ENCODE results near the gene SSH2. TPM values are rescaled to one million over a fixed set of nuclear protein-coding genes. Genes with fewer than 3 reads are reported as not detected.

SSH2 gene
- total and polyA plus RNA-seq, 9 of the 15 experiments (the other 6 are each of a cell fraction or from before 2014, with no cell fraction given) = 3.9 to 16.1 (median 10.2) TPM

GRCh38 chr17:29733166-29733565 is 196.9 kb downstream of the SSH2 start:
- Histone ChIP-seq H3K9me1 (ENCODE audit: control insufficient read depth, insufficient read depth, low read length) (no peaks in the 10 kb centered on the region), H3K9ac (ENCODE audit: insufficient read depth in 1 of 2, low read depth in 2 of 2, low read length in 2 of 2) (no peak overlapping the region), H2AFZ (ENCODE audit: low read depth, low read length) (no peak overlapping the region), H3K79me2 (ENCODE audit: control insufficient read depth, insufficient read depth, low read length) (no peaks in the 10 kb centered on the region), H3K4me1 (replicated peaks in 1 of 2; ENCODE audit: control insufficient read depth in 2 of 2, insufficient read depth in 2 of 2, low read length in 2 of 2) (peaks cover 6 to 20% of the 10 kb centered on the region in 2 experiments; a peak in 4 of 5 replicates), H3K4me2 (ENCODE audit: insufficient read depth, low read length) (no peak overlapping the region), H3K36me3 (ENCODE audit: control insufficient read depth, insufficient read depth, low read length) (no peaks in the 10 kb centered on the region), H4K20me1 (replicated peaks; ENCODE audit: control insufficient read depth, insufficient read depth, low read length) (no peaks in the 10 kb centered on the region), H3K27ac (ENCODE audit: extremely low read depth, low read depth, low read length) (no peak overlapping the region), H3K9me3 (replicated peaks; ENCODE audit: control insufficient read depth, insufficient read depth, low read depth, low read length) (0 out of 2 replicates have a peak, but pooled peaks cover 5% of the 10 kb centered on the region), H3K27me3 (ENCODE audit: control insufficient read depth in 2 of 2, insufficient read depth in 2 of 2, low read length in 2 of 2) (no peaks in the 10 kb centered on the region), H3K4me3 (no peak overlapping the region)
- POLR2A ChIA-PET = interaction anchor here (0.6 to 2.5 kb wide), 6 partner anchors 11 to 351 kb away, joined by 3 to 9 read pairs (median 3); no protein-coding TSS in a partner anchor
- 81% methylated on average over 2 of the region's 2 CpGs for WGBS (ENCODE audit: insufficient coverage, low coverage, missing lambda C conversion rate)
- ATAC-seq (no peak), FAIRE-seq (no peak), DNase-seq (ENCODE audit: extremely low read depth in 1 of 4, low spot score in 3 of 4) (no peak)
- TF ChIP-seq E2F5 (CRISPR knock-in tag; IDR thresholded peaks at IDR 0.05) (no peak), SFPQ (IDR thresholded peaks at IDR 0.05; ENCODE audit: low read depth, low read length) (no peak), ZNF780A (CRISPR knock-in tag; IDR thresholded peaks at IDR 0.05) (no peak), MBD1 (CRISPR knock-in tag; IDR thresholded peaks at IDR 0.05) (no peak), CEBPB (tag; IDR thresholded peaks at IDR 0.05) (peak; percentile 44; the same call in 1 of the 2 replicates)
- TF ChIP-seq, protein P1, sequence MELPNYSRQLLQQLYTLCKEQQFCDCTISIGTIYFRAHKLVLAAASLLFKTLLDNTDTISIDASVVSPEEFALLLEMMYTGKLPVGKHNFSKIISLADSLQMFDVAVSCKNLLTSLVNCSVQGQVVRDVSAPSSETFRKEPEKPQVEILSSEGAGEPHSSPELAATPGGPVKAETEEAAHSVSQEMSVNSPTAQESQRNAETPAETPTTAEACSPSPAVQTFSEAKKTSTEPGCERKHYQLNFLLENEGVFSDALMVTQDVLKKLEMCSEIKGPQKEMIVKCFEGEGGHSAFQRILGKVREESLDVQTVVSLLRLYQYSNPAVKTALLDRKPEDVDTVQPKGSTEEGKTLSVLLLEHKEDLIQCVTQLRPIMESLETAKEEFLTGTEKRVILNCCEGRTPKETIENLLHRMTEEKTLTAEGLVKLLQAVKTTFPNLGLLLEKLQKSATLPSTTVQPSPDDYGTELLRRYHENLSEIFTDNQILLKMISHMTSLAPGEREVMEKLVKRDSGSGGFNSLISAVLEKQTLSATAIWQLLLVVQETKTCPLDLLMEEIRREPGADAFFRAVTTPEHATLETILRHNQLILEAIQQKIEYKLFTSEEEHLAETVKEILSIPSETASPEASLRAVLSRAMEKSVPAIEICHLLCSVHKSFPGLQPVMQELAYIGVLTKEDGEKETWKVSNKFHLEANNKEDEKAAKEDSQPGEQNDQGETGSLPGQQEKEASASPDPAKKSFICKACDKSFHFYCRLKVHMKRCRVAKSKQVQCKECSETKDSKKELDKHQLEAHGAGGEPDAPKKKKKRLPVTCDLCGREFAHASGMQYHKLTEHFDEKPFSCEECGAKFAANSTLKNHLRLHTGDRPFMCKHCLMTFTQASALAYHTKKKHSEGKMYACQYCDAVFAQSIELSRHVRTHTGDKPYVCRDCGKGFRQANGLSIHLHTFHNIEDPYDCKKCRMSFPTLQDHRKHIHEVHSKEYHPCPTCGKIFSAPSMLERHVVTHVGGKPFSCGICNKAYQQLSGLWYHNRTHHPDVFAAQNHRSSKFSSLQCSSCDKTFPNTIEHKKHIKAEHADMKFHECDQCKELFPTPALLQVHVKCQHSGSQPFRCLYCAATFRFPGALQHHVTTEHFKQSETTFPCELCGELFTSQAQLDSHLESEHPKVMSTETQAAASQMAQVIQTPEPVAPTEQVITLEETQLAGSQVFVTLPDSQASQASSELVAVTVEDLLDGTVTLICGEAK (IDR thresholded peaks at IDR 0.05) = 0 out of 2 replicates have a peak, but pooled peaks have one; percentile 23
- TF ChIP-seq, protein P1 (CRISPR knock-in tag; IDR thresholded peaks at IDR 0.05) = no peak
- BruUV-seq (replicated peaks) = no TSS peak
- intact Hi-C loops (cut with micrococcal nuclease) = no loop called here
- CTCF ChIA-PET (ENCODE audit: low intra/inter-chr PET ratio) = no interaction called here
- in situ Hi-C loops (cut with MboI) = no loop called here
